ENCODE data around the gene TREX2.

The TREX2 gene, protein sequence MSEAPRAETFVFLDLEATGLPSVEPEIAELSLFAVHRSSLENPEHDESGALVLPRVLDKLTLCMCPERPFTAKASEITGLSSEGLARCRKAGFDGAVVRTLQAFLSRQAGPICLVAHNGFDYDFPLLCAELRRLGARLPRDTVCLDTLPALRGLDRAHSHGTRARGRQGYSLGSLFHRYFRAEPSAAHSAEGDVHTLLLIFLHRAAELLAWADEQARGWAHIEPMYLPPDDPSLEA

DNA sequence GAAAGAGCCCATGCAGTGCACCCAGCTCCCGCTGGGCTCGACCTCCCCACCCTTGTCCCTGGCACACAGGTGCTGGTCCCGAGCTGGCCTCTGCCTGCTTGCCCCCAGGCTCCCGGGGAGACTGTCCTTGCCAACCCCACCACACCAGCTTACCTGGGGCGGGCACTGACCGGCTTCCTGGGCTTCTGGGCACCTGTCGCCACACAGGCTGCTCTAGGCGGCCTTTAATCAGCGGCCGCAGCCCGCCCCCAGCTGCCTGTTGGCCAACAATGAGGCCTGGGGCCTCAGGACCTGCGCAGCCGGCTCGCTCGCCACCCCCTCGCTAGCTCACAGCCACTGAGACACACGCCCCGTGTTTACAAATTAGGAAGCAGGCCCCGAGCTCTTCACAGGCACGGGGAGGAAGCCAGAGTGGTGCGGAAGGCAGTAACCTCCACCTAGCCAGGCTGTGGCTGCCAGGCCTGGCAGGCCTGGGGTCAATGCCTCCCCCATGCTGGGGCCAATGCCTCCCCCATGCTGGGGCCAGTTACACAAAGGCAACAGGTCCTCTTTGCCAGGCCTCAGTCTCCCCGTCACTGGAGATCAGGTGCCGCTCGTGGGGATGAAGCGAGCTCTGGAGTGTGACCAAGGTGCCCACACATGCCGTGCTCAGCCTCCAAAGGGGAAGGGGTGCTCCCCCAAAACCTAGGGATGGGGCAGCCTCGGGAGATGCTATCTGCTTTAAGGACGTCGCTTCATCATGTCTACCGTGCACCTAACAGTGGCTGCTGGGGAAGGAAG, at the start of gene TREX2:
TREX2 (minus strand) TSS at position 201 of the 780 bp plus-strand sequence. CDS start 626 bp downstream, outside the sequence.
- H3K27ac ChIP-seq, result no peak within 1 kb of the TSS
- TF ChIP-seq, protein P1, sequence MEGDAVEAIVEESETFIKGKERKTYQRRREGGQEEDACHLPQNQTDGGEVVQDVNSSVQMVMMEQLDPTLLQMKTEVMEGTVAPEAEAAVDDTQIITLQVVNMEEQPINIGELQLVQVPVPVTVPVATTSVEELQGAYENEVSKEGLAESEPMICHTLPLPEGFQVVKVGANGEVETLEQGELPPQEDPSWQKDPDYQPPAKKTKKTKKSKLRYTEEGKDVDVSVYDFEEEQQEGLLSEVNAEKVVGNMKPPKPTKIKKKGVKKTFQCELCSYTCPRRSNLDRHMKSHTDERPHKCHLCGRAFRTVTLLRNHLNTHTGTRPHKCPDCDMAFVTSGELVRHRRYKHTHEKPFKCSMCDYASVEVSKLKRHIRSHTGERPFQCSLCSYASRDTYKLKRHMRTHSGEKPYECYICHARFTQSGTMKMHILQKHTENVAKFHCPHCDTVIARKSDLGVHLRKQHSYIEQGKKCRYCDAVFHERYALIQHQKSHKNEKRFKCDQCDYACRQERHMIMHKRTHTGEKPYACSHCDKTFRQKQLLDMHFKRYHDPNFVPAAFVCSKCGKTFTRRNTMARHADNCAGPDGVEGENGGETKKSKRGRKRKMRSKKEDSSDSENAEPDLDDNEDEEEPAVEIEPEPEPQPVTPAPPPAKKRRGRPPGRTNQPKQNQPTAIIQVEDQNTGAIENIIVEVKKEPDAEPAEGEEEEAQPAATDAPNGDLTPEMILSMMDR (IDR thresholded peaks at IDR 0.05), result no peak
- TF ChIP-seq ZFX (IDR thresholded peaks at IDR 0.05; ENCODE audit: borderline replicate concordance), result no peak

DNA sequence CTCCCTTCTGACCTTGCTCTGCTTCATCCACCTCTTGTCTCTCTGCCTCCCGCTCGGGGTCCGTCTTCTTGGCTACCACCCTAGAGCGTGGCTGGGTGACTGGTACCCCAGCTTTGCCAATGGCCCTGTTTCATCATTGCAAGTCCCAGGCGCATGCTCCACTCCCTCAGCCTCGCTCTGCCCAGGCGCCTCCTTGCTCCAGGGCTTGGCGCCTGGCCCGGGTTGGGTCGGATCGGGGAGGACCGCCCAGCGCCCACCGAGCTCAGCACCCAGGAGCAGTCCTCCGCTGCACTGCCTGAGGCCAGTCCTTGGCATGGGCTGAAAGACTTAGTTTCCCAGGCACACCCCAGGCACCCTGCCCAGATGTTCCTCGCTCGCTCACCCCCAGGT, 49.5 kb upstream of the TREX2 start:
- H3K27ac ChIP-seq, result no peak overlapping the region
- TF ChIP-seq ZFX (IDR thresholded peaks at IDR 0.05; ENCODE audit: borderline replicate concordance), result no peak
- TF ChIP-seq, protein P1 (IDR thresholded peaks at IDR 0.05), result no peak

DNA sequence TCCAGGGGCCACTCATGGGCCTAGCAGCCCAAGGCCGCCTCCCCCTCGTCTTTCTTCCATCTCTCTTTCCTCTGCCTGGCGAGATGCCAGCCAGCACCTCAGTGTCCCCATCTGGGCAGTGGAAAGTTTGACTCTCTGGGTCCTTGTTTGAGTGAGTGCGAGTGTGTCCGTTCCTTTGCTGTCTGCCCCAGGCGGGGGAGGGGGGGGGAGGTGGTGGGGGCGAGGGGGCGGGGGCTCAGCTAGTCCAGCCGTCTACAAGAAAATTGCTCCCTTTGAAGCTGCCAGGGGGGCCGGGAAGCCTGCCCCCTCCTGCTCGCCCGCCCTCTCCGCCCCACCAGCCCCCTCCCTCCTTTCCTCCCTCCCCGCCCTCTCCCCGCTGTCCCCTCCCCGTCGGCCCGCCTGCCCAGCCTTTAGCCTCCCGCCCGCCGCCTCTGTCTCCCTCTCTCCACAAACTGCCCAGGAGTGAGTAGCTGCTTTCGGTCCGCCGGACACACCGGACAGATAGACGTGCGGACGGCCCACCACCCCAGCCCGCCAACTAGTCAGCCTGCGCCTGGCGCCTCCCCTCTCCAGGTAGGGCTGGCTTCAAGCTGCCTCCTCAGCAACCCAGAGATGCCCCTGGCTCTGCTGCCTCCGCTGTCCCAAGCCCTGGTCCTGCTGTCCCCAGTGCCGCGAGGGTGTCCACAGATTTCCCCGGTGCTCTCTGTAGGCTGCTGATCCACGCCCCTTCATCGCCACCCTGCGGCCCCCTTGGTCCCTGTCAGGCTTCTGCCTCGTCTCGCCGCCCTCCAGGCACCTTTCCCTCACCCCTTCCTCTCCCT, 48.9 kb upstream of the TREX2 start, which contains the start of gene BGN:
BGN (plus strand) TSS at position 440 of the 821 bp plus-strand sequence. CDS start 9,652 bp downstream, outside the sequence.
- H3K27ac ChIP-seq, result no peak within 1 kb of the TSS
- TF ChIP-seq, protein P1 (IDR thresholded peaks at IDR 0.05), result no peak
- no peak for TF ChIP-seq ZFX (IDR thresholded peaks at IDR 0.05; ENCODE audit: borderline replicate concordance)

DNA sequence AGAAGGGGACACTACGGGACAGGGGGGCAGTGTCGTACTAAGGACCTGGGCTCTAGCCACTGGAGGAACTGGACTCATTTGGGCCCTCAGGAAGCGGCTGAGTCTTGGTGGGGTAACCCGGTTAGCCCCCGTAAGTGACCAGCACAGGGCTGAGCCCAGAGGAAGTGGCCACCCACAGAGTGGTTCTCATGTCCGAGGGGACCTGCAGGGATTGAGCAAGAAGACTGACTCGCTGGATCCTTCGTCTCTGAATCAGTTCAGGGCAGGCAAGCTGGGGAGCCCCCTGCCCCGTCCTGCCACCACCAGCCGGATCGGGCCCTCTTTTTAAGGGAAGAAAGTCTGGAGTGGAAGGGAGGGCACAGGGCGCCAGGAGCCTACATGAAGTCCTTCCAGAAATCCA, 48.2 kb upstream of the TREX2 start:
- no peak overlapping the region for H3K27ac ChIP-seq
- TF ChIP-seq, protein P1 (IDR thresholded peaks at IDR 0.05), result no peak
- TF ChIP-seq ZFX (IDR thresholded peaks at IDR 0.05; ENCODE audit: borderline replicate concordance), result no peak

DNA sequence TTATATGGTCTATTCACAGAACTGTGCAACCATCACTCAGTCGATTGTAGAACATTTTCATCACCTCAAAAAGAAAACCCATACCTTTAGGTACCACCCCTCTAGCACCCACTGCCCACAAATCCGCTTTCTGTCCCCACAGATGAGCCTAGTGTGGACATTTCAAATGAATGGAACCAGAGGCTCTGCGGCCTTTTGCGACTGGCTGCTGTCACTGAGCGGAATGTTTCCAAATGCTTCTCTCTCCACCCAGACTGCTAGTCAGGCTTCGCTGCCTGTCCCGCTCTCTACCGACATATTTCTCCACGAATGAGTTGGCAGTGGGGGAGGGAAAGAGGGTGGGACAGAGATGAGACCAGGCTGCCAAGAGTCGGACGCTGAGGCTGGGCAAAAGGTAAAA, 47.2 kb upstream of the TREX2 start:
- TF ChIP-seq, protein P1 (IDR thresholded peaks at IDR 0.05), result no peak
- no peak for TF ChIP-seq ZFX (IDR thresholded peaks at IDR 0.05; ENCODE audit: borderline replicate concordance)
- no peak overlapping the region for H3K27ac ChIP-seq

DNA sequence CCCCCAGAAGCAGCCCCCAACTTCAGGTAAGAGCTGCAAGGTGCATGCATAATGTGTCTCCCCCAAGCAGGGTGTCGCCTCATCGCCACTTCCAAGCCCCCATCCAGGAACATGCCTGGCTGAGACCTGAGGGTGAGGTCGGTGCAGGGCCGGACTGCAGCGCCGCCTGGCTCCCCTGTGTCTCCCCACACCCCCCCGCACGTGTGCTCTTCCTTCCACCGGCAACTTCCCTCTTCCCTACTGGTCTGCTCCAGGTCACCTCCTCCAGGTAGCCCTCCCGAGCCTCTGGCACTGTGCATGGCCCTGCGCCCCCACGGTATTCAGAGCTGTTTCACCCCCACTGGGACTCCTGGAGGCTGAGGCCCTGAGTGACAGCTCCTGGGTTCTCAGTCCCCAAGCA, 46.7 kb upstream of the TREX2 start:
- H3K27ac ChIP-seq, result no peak overlapping the region
- TF ChIP-seq ZFX (IDR thresholded peaks at IDR 0.05; ENCODE audit: borderline replicate concordance), result no peak
- TF ChIP-seq, protein P1 (IDR thresholded peaks at IDR 0.05), result no peak
